Measurements from ENCODE around the gene FOSL2. TPM values are rescaled to one million over a fixed set of nuclear protein-coding genes. Genes with fewer than 3 reads are reported as not detected.
A peak's percentile ranks its signal among the peaks of the same experiment; 100 is the strongest.

The FOSL2 gene
- total RNA-seq, 1 donor from 2014 or later, result 74.9 TPM

DNA sequence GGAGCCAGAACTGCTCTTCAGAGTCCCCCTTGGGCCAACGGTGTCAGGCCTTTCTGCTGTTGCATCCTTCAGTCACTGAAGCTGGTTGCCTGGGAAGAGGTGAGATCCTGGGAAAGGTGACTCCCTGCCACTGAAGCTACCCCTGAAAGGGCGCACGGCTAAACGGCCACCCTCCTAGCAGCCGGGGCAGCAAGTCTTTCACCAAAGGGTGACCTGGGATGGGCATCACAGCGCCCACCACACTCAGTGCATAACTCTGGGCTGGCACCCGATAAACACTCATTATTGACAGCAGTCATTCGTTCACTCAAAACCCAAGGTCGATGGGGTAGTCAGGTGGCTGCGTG is 26.5 kb upstream of the FOSL2 start:
- ATAC-seq, result no peak
- TF ChIP-seq, protein P1, sequence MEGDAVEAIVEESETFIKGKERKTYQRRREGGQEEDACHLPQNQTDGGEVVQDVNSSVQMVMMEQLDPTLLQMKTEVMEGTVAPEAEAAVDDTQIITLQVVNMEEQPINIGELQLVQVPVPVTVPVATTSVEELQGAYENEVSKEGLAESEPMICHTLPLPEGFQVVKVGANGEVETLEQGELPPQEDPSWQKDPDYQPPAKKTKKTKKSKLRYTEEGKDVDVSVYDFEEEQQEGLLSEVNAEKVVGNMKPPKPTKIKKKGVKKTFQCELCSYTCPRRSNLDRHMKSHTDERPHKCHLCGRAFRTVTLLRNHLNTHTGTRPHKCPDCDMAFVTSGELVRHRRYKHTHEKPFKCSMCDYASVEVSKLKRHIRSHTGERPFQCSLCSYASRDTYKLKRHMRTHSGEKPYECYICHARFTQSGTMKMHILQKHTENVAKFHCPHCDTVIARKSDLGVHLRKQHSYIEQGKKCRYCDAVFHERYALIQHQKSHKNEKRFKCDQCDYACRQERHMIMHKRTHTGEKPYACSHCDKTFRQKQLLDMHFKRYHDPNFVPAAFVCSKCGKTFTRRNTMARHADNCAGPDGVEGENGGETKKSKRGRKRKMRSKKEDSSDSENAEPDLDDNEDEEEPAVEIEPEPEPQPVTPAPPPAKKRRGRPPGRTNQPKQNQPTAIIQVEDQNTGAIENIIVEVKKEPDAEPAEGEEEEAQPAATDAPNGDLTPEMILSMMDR (IDR thresholded peaks at IDR 0.05), result no peak
- no peak for DNase-seq
- Histone ChIP-seq H3K4me1 (peaks cover 26% of the 10 kb centered on the region), H3K27ac (peak overlapping the region; percentile 43), H3K4me3 (no peak overlapping the region), H3K36me3 (no peaks in the 10 kb centered on the region), H3K27me3 (ENCODE audit: low read depth) (no peaks in the 10 kb centered on the region), H3K9me3 (no peaks in the 10 kb centered on the region)
- intact Hi-C loops (cut with DNase I), result no loop called here

- Histone ChIP-seq H3K4me3 (no peak overlapping the region), H3K27me3 (ENCODE audit: low read depth) (no peaks in the 10 kb centered on the region), H3K36me3 (no peaks in the 10 kb centered on the region), H3K27ac (peak overlapping the region; percentile 43), H3K9me3 (no peaks in the 10 kb centered on the region), H3K4me1 (peaks cover 26% of the 10 kb centered on the region)
- DNase-seq (no peak), ATAC-seq (peak; percentile 72 to 74)
- TF ChIP-seq, protein P1 (IDR thresholded peaks at IDR 0.05), result no peak
- intact Hi-C loops (cut with DNase I), result no loop called here
These were observed 26.0 kb upstream of the FOSL2 start for GRCh38 chr2:28366496-28367282.

DNA sequence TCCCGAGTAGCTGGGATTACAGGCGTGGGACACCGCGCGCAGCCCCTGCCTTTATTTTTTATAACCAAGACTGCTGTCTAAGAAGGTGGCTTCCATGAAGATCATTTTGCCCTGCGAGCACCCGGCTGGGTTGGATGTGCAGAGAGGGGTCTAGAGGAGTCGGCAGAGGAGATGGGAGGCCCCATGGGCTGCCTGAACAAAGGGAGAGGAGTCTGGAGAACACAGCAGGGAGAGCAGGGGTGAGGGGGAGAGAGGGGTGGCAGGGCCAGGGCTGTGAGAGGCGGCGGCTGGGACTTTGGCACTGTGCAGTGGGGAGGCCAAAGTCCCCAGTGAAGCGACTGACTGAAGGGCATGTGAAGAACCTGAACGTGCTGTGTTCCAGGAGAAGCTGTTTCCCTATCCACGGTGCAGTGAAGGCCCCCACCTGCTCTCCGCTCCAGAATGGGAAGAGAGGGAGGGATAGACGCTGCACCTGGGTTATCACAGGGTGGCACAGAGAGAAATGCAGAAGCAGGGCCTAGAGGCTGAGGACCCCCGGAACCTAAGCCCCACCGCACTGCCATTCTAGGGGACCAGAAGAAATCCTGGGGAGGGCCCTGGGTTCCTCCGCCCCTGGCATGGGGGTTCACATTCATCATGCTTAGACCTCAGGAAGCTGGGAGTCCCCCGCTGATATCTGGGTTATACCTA is 24.8 kb upstream of the FOSL2 start:
- intact Hi-C loops (cut with DNase I), result no loop called here
- Histone ChIP-seq H3K27me3 (ENCODE audit: low read depth) (no peaks in the 10 kb centered on the region), H3K9me3 (no peaks in the 10 kb centered on the region), H3K36me3 (no peaks in the 10 kb centered on the region), H3K4me1 (peaks cover 26% of the 10 kb centered on the region), H3K4me3 (no peak overlapping the region), H3K27ac (no peak overlapping the region)
- DNase-seq, result no peak
- TF ChIP-seq, protein P1 (IDR thresholded peaks at IDR 0.05), result no peak
- ATAC-seq, result no peak

DNA sequence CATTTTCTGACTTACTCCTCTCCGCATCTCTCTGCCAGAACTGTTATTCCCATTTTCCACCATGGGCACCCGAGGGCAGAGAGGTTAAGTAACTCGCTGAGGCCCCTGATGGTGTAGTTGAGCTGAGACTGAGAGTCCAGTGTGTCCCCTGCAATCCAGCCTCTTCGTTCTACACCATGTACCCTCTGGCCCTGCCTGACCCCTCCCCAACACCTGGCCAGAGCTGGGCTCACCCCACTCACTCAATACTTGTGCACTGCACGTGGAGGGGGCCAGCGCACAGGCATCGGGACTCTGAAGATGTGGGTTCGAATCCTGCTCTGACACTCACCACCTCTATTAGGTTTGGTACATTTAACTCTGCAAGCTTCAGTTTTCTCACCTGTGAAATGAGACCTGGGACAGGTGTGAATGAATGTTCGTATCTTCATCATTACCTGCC is 24.3 kb upstream of the FOSL2 start:
- Histone ChIP-seq H3K4me3 (no peak overlapping the region), H3K9me3 (no peaks in the 10 kb centered on the region), H3K4me1 (peaks cover 26% of the 10 kb centered on the region), H3K27me3 (ENCODE audit: low read depth) (no peaks in the 10 kb centered on the region), H3K27ac (no peak overlapping the region), H3K36me3 (no peaks in the 10 kb centered on the region)
- no peak for DNase-seq
- TF ChIP-seq, protein P1 (IDR thresholded peaks at IDR 0.05), result no peak
- intact Hi-C loops (cut with DNase I), result no loop called here
- no peak for ATAC-seq

DNA sequence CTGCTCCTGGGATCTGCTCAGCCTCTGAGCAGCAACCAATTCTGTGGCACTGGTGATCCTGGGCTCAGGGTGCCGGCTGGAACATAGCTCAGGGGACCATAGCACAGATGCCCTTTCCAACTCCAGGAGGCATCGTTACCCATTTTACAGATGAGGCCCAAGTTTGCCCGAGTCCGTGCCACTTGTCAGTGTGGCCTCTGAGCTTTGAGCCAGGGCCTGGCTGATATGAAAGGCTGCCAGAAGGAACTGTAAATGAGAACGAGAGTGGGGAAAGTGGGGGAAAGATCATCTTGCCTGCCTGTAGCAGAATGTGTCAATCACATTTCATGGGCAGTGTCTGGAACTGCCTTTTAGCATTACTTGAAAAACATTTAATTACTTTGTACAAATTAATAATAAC is 23.3 kb upstream of the FOSL2 start:
- Histone ChIP-seq H3K4me1 (peaks cover 26% of the 10 kb centered on the region), H3K4me3 (no peak overlapping the region), H3K27me3 (ENCODE audit: low read depth) (no peaks in the 10 kb centered on the region), H3K9me3 (no peaks in the 10 kb centered on the region), H3K36me3 (no peaks in the 10 kb centered on the region), H3K27ac (no peak overlapping the region)
- ATAC-seq (no peak), DNase-seq (no peak)
- TF ChIP-seq, protein P1 (IDR thresholded peaks at IDR 0.05), result no peak
- intact Hi-C loops (cut with DNase I), result no loop called here

Data from lower lobe of right lung (tissue), 2 donors.